Pancreas (tissue), 10 donors: ENCODE data around the gene ARHGDIB. TPM values are rescaled to one million over a fixed set of nuclear protein-coding genes. Genes with fewer than 3 reads are reported as not detected.
A peak's percentile ranks its signal among the peaks of the same experiment; 100 is the strongest.

ENCODE experiments used
- ATAC-seq, 4 donors: fragments of 200-7000 bp; cut with Tn5 transposase; one replicate each; pipeline versions ENCODE4 v1.8.0 to v1.9.1; 2020; ENCODE audit warnings: mild to moderate bottlenecking in 4 of 4, moderate library complexity in 4 of 4
- DNase-seq, 6 donors: peaks; one replicate each; pipeline ENCODE4 v3.0.0-alpha.2; 2020
- FAIRE-seq: peaks from 2 replicates; lab custom pipeline; 2012; peaks lifted over from hg19 to GRCh38; lab: Jason Lieb, UNC
- H3K27ac ChIP-seq, 4 donors: fragments of 200-600 bp; sonication (generic); 1 replicate in 3 of 4; 2 replicates in 1 of 4; pipeline versions ENCODE4 v1.5.0 to v1.8.0; 2020
- H3K27me3 ChIP-seq, 4 donors: fragments of 200-600 bp; one replicate each; pipeline ENCODE4 v1.8.0; 2021
- H3K36me3 ChIP-seq, 3 donors: fragments of 200-600 bp; sonication (generic) in 1 of 3; one replicate each; pipeline versions ENCODE4 v1.5.0 to v1.8.0; 2020 to 2021
- H3K4me1 ChIP-seq, 3 donors: fragments of 200-600 bp; one replicate each; pipeline ENCODE4 v1.8.0; 2021
- H3K4me3 ChIP-seq, 4 donors: fragments of 200-600 bp; sonication (generic) in 2 of 4; one replicate each; pipeline versions ENCODE4 v1.5.0 to v1.8.0; 2020 to 2021
- H3K9me3 ChIP-seq, 4 donors: fragments of 200-600 bp; one replicate each; pipeline ENCODE4 v1.8.0; 2021
- WGBS, 2 donors: extraction: QIAGEN DNeasy Blood & Tissue Kit; methylation state at CpG; one replicate each; pipeline ENCODE4 v1.1.7; 2013; 5-methylcytosine and 5-hydroxymethylcytosine counted together
- intact Hi-C, 3 donors: fragments of 100-400 bp; cut with DNase I; formaldehyde crosslinking; loops; one replicate each; pipeline versions ENCODE4 v1.11.1 to v1.14.2; 2022
- polyA plus RNA-seq, 2 donors: library from polyadenylated mRNA; stranded (reverse); fragments of 200-250 nt; gene quantifications; one replicate each; pipeline ENCODE4 v1.2.3, GENCODE V29; 2013
- total RNA-seq, 6 donors: library from RNA; stranded (reverse); fragmentation: NEBNext Ultra II Directional in 4 of 6; extraction: Animal tissue kit (Norgen Biotek cat#: 25700) in 4 of 6; gene quantifications; one replicate each; pipeline versions ENCODE4 v1.2.1 to v1.2.4, GENCODE V29; 2021 to 2023
- TF ChIP-seq, protein P1 (sequence below), 4 donors: fragments of 200-600 bp; sonication (generic) in 3 of 4; IDR thresholded peaks; one replicate each; pipeline versions ENCODE4 v1.5.0 to v1.8.0; 2021; ENCODE audit warnings: antibody characterized with exemption in 4 of 4
- donor health status: healthy with polysubstance abuse.
- donor health status: DM: no; HTN: no; CAD: no; lungs with moderate emphysema.
- donor health status: DM: no; HTN: no; CAD: no.
- donor health status: control.
- donor health status: control.
- donor health status: Bipolar disorder and iron deficiency.
- donor health status: DM: yes; HTN: yes; CAD: no.
- donor health status: DM: no; HTN: no; CAD: no.
- donor health status: DM: no; HTN: no; CAD: no.
- donor health status: DM: yes; HTN: yes; CAD: no.

ARHGDIB gene
- total RNA-seq (10 to 100 TPM in 4 of 6 donors, 1 to 10 TPM in 2; 5.8 to 54.8 (median 15.8) TPM), polyA plus RNA-seq (10 to 100 TPM; 25.8 to 27.0 TPM)

- H3K4me3 ChIP-seq, result peak within 1 kb of the TSS in 2 of 4 donors; percentile 6 to 28
- DNase-seq, result peak in 3 of 6 donors; percentile 17 to 42 (median 40)
- peaks cover 0 to 4% (median 0%) of the 10 kb centered on the region in 3 donors for H3K4me1 ChIP-seq
- no peak for FAIRE-seq
- H3K27ac ChIP-seq, result peak within 1 kb of the TSS in 2 of 4 donors; percentile 45 to 67
- no peaks in the 10 kb centered on the region for H3K27me3 ChIP-seq
- no peaks in the 10 kb centered on the region for H3K36me3 ChIP-seq
- TF ChIP-seq, protein P1, sequence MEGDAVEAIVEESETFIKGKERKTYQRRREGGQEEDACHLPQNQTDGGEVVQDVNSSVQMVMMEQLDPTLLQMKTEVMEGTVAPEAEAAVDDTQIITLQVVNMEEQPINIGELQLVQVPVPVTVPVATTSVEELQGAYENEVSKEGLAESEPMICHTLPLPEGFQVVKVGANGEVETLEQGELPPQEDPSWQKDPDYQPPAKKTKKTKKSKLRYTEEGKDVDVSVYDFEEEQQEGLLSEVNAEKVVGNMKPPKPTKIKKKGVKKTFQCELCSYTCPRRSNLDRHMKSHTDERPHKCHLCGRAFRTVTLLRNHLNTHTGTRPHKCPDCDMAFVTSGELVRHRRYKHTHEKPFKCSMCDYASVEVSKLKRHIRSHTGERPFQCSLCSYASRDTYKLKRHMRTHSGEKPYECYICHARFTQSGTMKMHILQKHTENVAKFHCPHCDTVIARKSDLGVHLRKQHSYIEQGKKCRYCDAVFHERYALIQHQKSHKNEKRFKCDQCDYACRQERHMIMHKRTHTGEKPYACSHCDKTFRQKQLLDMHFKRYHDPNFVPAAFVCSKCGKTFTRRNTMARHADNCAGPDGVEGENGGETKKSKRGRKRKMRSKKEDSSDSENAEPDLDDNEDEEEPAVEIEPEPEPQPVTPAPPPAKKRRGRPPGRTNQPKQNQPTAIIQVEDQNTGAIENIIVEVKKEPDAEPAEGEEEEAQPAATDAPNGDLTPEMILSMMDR (IDR thresholded peaks at IDR 0.05), result no peak
- 32 to 42% methylated on average over 14 of the region's 14 CpGs for WGBS, 2 donors
- intact Hi-C loops, result no loop called here
- no peaks in the 10 kb centered on the region for H3K9me3 ChIP-seq
- peak; percentile 68 to 80 (median 76) for ATAC-seq
Measured at GRCh38 chr12:14961466-14962152, at the start of gene ARHGDIB. Gene ARHGDIB (minus strand): TSS chr12:14961601. CDS start chr12:14950712, 10,889 bp downstream.

DNA sequence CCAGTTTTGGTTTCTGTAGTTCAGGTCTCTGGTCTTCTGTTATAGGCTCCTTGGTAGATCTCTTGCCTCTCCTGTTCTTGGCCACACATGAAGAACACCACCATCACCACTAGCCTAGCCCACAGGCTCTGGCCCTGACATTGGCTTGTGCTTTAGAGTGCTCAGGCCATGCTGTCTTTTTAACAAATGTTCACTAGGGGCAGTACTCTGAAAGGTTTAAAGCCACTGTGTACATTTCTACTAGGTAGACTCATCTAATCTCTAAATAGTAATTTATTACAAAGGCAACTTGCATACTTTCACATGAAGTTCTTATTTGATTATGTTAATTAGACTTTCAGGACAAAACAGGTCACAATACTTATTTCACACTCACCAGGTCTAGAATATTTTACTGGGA is 49.8 kb upstream of the ARHGDIB start:
- no peaks in the 10 kb centered on the region for H3K36me3 ChIP-seq
- H3K9me3 ChIP-seq, result no peaks in the 10 kb centered on the region
- DNase-seq (peak in 1 of 6 donors; percentile 10), ATAC-seq (peak in 3 of 4 donors; percentile 40 to 73 (median 57)), FAIRE-seq (no peak)
- no peaks in the 10 kb centered on the region for H3K4me1 ChIP-seq
- TF ChIP-seq, protein P1 (IDR thresholded peaks at IDR 0.05), result no peak
- no peak overlapping the region for H3K4me3 ChIP-seq
- intact Hi-C loops, result no loop called here
- H3K27ac ChIP-seq, result no peak overlapping the region
- no peaks in the 10 kb centered on the region for H3K27me3 ChIP-seq

DNA sequence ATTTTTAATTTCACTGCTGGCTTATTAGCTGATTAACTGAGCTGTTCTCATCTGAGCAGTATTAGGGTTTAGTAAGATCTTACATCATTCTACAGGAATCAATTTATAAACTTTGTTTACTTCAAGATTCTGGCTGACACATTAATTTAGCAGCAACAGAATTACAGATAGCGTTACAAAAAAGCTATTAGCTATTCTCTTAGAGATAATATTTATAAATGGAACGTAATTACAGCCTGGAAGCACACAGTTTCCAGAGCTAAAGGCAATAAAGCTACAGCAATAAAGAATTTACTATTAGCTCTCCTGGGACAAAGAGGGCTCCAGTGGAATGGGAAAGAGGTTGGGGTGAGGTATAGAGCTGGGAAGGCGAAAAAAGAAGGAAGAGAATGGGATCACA is 46.1 kb upstream of the ARHGDIB start:
- TF ChIP-seq, protein P1 (IDR thresholded peaks at IDR 0.05), result no peak
- FAIRE-seq (peak; percentile 41), DNase-seq (no peak), ATAC-seq (no peak)
- no peaks in the 10 kb centered on the region for H3K9me3 ChIP-seq
- intact Hi-C loops, result no loop called here
- WGBS, 2 donors, result 42 to 69% methylated on average over 3 of the region's 3 CpGs
- no peak overlapping the region for H3K4me3 ChIP-seq
- H3K4me1 ChIP-seq, result no peaks in the 10 kb centered on the region
- H3K36me3 ChIP-seq, result no peaks in the 10 kb centered on the region
- no peaks in the 10 kb centered on the region for H3K27me3 ChIP-seq
- no peak overlapping the region for H3K27ac ChIP-seq

DNA sequence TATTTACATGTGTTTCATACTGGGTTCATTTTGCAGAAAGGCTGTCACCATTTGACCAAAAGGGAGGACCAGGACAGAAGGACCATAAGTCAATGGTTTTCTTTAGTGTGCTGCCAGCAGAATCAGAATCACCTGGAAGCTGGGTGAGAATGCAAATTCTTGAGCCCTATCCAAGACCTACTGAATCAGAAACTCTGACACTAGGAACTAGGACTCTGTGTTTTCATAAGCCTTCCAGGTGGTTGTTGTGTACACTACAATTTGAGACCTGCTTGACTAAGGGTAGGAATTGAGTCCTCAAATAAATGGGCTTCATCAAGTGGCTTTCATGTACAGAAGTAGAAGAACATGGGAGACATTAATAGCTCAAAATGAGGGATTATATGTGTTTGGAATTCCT is 43.7 kb upstream of the ARHGDIB start:
- peaks cover 0 to 4% (median 0%) of the 10 kb centered on the region in 3 donors for H3K4me1 ChIP-seq
- no peaks in the 10 kb centered on the region for H3K27me3 ChIP-seq
- intact Hi-C loops, result no loop called here
- peak in 1 of 4 donors; percentile 36 for ATAC-seq
- TF ChIP-seq, protein P1 (IDR thresholded peaks at IDR 0.05), result no peak
- DNase-seq, result no peak
- H3K4me3 ChIP-seq, result no peak overlapping the region
- FAIRE-seq, result no peak
- no peak overlapping the region for H3K27ac ChIP-seq
- H3K9me3 ChIP-seq, result no peaks in the 10 kb centered on the region
- H3K36me3 ChIP-seq, result no peaks in the 10 kb centered on the region

GRCh38 chr12:15004421-15004820 is 43.0 kb upstream of the ARHGDIB start:
- no peak overlapping the region for H3K27ac ChIP-seq
- intact Hi-C loops, result no loop called here

More at GRCh38 chr12:15004421-15004820, 43.0 kb upstream of the ARHGDIB start:
- no peak overlapping the region for H3K4me3 ChIP-seq
- H3K27me3 ChIP-seq, result no peaks in the 10 kb centered on the region
- ATAC-seq, result no peak
- no peaks in the 10 kb centered on the region for H3K9me3 ChIP-seq
- H3K36me3 ChIP-seq, result no peaks in the 10 kb centered on the region
- 48 to 49% methylated on average over 2 of the region's 2 CpGs for WGBS, 2 donors
- peaks cover 0 to 4% (median 0%) of the 10 kb centered on the region in 3 donors for H3K4me1 ChIP-seq
- TF ChIP-seq, protein P1 (IDR thresholded peaks at IDR 0.05), result no peak
- DNase-seq, result no peak
- FAIRE-seq, result no peak
